GM12874 (cell line): ENCODE measurements around the gene INSYN2A.

ENCODE experiments used
- TF ChIP-seq, protein P1 (sequence below): IDR thresholded peaks from 2 replicates; pipeline ENCODE4 v1.5.1; 2011; ENCODE audit warnings: low read depth, mild to moderate bottlenecking, control low read depth, low read length, moderate library complexity; ENCODE audit not compliant: insufficient read depth

INSYN2A gene

GRCh38 chr10:127196282-127197153 is at the start of gene INSYN2A:
Gene INSYN2A, minus strand, starts transcription at chr10:127196591. Its CDS starts 20,196 bp downstream, at chr10:127176395.
- TF ChIP-seq, protein P1, sequence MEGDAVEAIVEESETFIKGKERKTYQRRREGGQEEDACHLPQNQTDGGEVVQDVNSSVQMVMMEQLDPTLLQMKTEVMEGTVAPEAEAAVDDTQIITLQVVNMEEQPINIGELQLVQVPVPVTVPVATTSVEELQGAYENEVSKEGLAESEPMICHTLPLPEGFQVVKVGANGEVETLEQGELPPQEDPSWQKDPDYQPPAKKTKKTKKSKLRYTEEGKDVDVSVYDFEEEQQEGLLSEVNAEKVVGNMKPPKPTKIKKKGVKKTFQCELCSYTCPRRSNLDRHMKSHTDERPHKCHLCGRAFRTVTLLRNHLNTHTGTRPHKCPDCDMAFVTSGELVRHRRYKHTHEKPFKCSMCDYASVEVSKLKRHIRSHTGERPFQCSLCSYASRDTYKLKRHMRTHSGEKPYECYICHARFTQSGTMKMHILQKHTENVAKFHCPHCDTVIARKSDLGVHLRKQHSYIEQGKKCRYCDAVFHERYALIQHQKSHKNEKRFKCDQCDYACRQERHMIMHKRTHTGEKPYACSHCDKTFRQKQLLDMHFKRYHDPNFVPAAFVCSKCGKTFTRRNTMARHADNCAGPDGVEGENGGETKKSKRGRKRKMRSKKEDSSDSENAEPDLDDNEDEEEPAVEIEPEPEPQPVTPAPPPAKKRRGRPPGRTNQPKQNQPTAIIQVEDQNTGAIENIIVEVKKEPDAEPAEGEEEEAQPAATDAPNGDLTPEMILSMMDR, result no peak

DNA sequence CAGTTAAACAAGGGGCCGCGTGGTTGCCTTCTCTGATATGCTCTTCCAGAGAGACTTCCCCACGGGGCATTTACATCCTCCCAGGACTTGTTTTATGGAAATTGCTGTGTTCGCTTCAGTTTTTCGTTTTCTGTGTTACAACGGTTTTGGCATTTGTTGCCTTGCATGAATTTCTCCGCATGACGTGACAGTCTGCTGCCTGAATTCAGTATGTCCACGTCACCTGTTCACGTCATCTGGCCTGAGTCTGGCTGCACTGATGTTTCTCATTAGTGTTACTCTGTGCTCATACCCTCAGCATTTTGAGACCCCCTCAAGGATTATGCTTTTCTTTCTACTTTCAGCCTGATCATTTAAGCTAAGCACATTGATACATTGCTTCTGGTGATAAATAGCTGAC is 49.1 kb upstream of the INSYN2A start:
- TF ChIP-seq, protein P1, result no peak

GRCh38 chr10:127243490-127244272 is 47.3 kb upstream of the INSYN2A start:
- TF ChIP-seq, protein P1, result no peak

DNA sequence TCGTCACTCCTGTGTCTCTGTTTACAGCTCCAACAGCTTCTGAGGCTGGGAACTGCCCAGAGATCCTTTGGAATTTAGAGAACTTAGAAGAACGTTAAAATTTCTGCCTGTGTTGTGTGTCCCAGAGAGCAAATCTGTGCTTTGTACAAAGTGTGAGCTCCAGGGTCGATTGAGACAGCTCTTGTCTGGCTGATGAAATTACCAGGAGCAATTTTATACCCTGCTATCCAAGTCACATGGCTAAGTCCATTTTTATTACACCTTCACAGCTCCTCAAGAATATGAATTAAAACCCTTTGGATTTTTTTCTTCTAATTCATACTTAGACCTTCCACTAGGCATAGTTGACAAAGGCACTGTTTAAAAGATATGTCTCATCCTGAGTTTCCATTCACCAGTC is 46.5 kb upstream of the INSYN2A start:
- TF ChIP-seq, protein P1, result no peak

- TF ChIP-seq, protein P1, result no peak
Observed at GRCh38 chr10:127236266-127236665, 39.9 kb upstream of the INSYN2A start.

- TF ChIP-seq, protein P1, result no peak
Observed at GRCh38 chr10:127234306-127234800, 38.0 kb upstream of the INSYN2A start.

GRCh38 chr10:127228195-127228787 is 31.9 kb upstream of the INSYN2A start:
- TF ChIP-seq, protein P1, result no peak
